Measurements from ENCODE around the gene TBL3. TPM values are rescaled to one million over a fixed set of nuclear protein-coding genes. Genes with fewer than 3 reads are reported as not detected.

The TBL3 gene
- total RNA-seq, 1 experiment from 2014 or later: 26.8 TPM

- no peaks in the 10 kb centered on the region for H3K27me3 Mint-ChIP-seq (ENCODE audit: insufficient read depth, unreplicated experiment)
- DNase-seq (ENCODE audit: unreplicated experiment): no peak
- TF ChIP-seq, protein P1, sequence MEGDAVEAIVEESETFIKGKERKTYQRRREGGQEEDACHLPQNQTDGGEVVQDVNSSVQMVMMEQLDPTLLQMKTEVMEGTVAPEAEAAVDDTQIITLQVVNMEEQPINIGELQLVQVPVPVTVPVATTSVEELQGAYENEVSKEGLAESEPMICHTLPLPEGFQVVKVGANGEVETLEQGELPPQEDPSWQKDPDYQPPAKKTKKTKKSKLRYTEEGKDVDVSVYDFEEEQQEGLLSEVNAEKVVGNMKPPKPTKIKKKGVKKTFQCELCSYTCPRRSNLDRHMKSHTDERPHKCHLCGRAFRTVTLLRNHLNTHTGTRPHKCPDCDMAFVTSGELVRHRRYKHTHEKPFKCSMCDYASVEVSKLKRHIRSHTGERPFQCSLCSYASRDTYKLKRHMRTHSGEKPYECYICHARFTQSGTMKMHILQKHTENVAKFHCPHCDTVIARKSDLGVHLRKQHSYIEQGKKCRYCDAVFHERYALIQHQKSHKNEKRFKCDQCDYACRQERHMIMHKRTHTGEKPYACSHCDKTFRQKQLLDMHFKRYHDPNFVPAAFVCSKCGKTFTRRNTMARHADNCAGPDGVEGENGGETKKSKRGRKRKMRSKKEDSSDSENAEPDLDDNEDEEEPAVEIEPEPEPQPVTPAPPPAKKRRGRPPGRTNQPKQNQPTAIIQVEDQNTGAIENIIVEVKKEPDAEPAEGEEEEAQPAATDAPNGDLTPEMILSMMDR (IDR thresholded peaks at IDR 0.05; ENCODE audit: unreplicated experiment): no peak
- CTCF ChIA-PET: no interaction called here
- intact Hi-C loops (cut with micrococcal nuclease): no loop called here
- peak overlapping the region; percentile 16 for H3K4me3 Mint-ChIP-seq (ENCODE audit: unreplicated experiment)
- POLR2A ChIA-PET: interaction anchor here (2.1 to 2.8 kb wide), 3 partner anchors 16 to 20 kb away, joined by 5 to 33 read pairs (median 12); partner anchors contain the start of genes NDUFB10 and RPS2
- H3K4me1 Mint-ChIP-seq (ENCODE audit: insufficient read depth, unreplicated experiment): peaks cover 5% of the 10 kb centered on the region
- H3K36me3 Mint-ChIP-seq (ENCODE audit: insufficient read depth, unreplicated experiment): peaks cover 8% of the 10 kb centered on the region
- no peak overlapping the region for H3K27ac Mint-ChIP-seq (ENCODE audit: low read depth, unreplicated experiment)
- no TSS peak for BruUV-seq (replicated peaks)
- H3K9me3 Mint-ChIP-seq (ENCODE audit: unreplicated experiment): no peaks in the 10 kb centered on the region
These were observed 27.1 kb upstream of the TBL3 start for GRCh38 chr16:1944612-1945199.

GRCh38 chr16:1945559-1946391, 26.1 kb upstream of the TBL3 start:
- POLR2A ChIA-PET: interaction anchor here (2.1 kb wide), 1 partner anchor 19 kb away, joined by 5 read pairs; the partner anchor contains the start of gene RPS2
- Mint-ChIP-seq H3K4me3 (ENCODE audit: unreplicated experiment) (no peak overlapping the region), H3K27ac (ENCODE audit: low read depth, unreplicated experiment) (no peak overlapping the region)

DNA sequence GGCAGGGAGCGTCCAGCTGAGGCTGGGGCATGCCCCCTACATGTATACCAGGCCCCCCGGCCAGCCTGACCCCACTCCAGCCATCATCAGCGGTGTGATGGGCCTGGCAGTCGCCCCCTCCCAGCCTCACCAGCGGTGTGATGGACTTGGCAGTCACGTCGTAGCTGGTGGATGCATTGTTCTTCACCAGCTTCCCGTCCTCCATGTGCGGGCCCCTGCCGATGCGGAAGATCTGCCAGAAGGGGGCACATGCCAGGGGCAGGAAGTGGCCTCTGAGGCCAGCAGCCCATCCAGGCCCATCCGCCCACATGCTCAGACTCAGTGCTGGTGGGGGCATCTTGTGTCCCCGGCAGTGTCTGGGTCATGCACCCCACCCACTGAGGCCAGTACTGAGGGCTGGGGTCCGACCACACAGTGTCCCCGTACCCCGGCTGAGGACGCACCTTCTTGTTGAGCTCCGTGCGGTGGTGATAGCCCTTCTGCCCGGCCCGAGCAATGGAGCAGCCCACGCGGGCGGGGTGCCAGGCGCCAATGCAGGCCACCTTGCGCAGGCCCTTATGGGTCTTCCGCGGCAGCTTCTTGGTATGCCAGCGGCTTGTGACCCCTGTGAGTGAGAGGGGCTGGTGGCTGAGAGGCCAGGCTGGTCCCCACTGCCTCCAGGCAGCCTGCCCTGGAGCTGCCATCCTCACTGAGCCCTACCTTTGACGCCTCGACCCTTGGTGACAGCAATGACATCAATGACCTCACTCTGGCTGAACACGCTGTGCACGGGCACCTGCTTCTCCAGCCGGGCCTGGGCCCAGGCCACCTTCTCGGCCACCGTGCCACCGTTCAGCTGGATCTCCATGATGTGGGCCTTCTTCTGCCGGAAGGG, 25.1 kb upstream of the TBL3 start:
- no peak for DNase-seq (ENCODE audit: unreplicated experiment)
- POLR2A ChIA-PET: interaction anchor here (0.6 to 2.1 kb wide), 2 partner anchors 18 to 47 kb away, joined by 3 to 5 read pairs; partner anchors contain the start of gene RPS2

More at GRCh38 chr16:1945559-1946391, 26.1 kb upstream of the TBL3 start:
- no peak for DNase-seq (ENCODE audit: unreplicated experiment)
- no peaks in the 10 kb centered on the region for H3K9me3 Mint-ChIP-seq (ENCODE audit: unreplicated experiment)
- H3K36me3 Mint-ChIP-seq (ENCODE audit: insufficient read depth, unreplicated experiment): no peaks in the 10 kb centered on the region
- no peaks in the 10 kb centered on the region for H3K27me3 Mint-ChIP-seq (ENCODE audit: insufficient read depth, unreplicated experiment)
- intact Hi-C loops (cut with micrococcal nuclease): no loop called here
- CTCF ChIA-PET: interaction anchor here (1.0 kb wide), 1 partner anchor 80 kb away, joined by 3 read pairs; no protein-coding TSS in a partner anchor
- H3K4me1 Mint-ChIP-seq (ENCODE audit: insufficient read depth, unreplicated experiment): peaks cover 5% of the 10 kb centered on the region
- BruUV-seq (replicated peaks): no TSS peak
- TF ChIP-seq, protein P1 (IDR thresholded peaks at IDR 0.05; ENCODE audit: unreplicated experiment): no peak

More for the DNA sequence above, 25.1 kb upstream of the TBL3 start:
- BruUV-seq (replicated peaks): no TSS peak
- TF ChIP-seq, protein P1 (IDR thresholded peaks at IDR 0.05; ENCODE audit: unreplicated experiment): no peak
- Mint-ChIP-seq H3K36me3 (ENCODE audit: insufficient read depth, unreplicated experiment) (no peaks in the 10 kb centered on the region), H3K27ac (ENCODE audit: low read depth, unreplicated experiment) (no peak overlapping the region), H3K4me3 (ENCODE audit: unreplicated experiment) (no peak overlapping the region), H3K9me3 (ENCODE audit: unreplicated experiment) (no peaks in the 10 kb centered on the region), H3K27me3 (ENCODE audit: insufficient read depth, unreplicated experiment) (no peaks in the 10 kb centered on the region), H3K4me1 (ENCODE audit: insufficient read depth, unreplicated experiment) (peaks cover 5% of the 10 kb centered on the region)
- intact Hi-C loops (cut with micrococcal nuclease): no loop called here
- CTCF ChIA-PET: interaction anchor here (0.5 kb wide), 1 partner anchor 84 kb away, joined by 3 read pairs; no protein-coding TSS in a partner anchor

Measured in MCF 10A (cell line).